ENCODE measurements around the gene ELOB.
A peak's percentile ranks its signal among the peaks of the same experiment; 100 is the strongest.

Gene ELOB

DNA sequence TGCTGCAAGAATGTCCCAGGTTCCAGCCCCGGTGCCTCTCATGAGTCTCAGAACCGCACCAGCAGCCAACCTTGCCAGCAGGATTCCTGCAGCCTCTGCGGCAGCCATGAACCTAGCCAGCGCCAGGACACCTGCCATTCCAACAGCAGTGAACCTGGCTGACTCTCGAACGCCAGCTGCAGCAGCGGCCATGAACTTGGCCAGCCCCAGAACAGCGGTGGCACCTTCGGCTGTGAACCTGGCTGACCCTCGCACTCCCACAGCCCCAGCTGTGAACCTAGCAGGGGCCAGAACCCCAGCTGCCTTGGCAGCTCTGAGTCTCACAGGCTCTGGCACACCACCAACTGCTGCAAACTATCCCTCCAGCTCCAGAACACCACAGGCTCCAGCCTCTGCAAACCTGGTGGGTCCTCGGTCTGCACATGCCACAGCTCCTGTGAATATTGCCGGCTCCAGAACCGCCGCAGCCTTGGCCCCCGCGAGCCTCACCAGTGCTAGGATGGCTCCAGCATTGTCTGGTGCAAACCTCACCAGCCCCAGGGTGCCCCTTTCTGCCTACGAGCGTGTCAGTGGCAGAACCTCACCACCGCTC is 9.8 kb downstream of the ELOB start:
- DNase-seq (ENCODE audit: low read depth): no peak

DNA sequence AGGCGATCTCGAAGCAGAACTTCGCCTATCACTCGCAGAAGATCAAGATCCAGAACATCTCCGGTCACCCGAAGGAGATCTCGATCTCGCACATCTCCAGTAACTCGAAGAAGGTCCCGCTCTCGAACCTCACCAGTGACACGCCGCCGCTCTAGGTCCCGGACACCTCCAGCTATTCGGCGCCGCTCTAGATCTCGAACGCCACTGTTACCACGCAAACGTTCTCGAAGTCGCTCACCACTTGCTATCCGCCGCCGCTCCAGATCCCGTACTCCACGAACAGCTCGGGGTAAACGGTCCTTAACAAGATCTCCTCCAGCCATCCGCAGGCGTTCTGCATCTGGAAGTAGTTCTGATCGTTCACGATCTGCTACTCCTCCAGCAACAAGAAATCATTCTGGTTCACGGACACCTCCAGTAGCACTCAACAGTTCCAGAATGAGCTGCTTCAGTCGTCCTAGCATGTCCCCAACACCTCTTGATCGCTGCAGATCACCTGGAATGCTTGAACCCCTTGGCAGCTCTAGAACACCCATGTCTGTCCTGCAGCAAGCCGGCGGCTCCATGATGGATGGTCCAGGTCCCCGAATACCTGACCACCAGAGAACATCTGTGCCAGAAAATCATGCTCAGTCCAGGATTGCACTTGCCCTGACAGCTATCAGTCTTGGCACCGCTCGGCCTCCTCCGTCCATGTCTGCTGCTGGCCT is 10.5 kb downstream of the ELOB start:
- DNase-seq (ENCODE audit: low read depth): no peak

DNA sequence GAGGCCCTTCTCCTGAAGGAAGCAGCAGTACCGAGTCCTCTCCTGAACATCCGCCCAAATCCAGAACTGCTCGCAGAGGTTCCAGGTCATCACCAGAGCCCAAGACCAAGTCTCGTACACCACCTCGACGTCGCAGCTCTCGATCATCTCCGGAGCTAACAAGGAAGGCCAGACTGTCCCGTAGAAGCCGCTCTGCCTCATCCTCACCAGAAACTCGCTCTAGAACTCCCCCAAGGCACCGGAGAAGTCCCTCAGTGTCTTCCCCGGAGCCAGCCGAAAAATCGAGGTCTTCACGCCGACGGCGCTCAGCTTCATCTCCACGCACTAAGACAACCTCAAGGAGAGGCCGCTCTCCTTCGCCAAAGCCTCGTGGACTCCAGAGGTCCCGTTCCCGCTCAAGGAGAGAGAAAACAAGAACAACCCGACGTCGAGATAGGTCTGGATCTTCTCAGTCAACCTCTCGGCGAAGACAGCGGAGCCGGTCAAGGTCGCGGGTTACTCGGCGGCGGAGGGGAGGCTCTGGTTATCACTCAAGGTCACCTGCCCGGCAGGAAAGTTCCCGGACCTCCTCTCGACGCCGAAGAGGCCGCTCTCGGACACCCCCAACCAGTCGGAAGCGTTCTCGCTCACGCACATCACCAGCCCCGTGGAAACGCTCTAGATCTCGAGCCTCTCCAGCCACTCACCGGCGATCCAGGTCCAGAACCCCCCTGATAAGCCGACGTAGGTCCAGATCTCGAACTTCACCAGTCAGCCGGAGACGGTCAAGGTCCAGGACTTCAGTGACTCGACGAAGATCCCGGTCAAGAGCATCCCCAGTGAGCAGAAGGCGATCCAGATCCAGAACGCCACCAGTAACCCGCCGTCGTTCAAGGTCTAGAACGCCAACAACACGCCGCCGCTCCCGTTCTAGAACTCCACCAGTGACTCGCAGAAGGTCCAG is 11.3 kb downstream of the ELOB start:
- no peak for DNase-seq (ENCODE audit: low read depth)

DNA sequence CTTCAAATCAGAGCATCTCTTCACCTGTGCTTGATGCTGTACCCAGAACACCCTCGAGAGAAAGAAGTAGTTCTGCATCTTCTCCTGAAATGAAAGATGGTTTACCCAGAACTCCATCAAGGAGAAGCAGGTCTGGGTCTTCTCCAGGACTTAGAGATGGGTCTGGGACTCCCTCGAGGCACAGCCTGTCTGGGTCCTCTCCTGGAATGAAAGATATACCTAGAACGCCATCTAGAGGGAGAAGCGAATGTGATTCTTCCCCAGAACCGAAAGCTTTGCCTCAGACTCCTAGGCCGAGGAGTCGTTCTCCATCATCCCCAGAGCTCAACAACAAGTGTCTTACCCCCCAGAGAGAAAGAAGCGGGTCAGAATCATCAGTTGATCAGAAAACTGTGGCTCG is 12.4 kb downstream of the ELOB start:
- no peak for DNase-seq (ENCODE audit: low read depth)

DNA sequence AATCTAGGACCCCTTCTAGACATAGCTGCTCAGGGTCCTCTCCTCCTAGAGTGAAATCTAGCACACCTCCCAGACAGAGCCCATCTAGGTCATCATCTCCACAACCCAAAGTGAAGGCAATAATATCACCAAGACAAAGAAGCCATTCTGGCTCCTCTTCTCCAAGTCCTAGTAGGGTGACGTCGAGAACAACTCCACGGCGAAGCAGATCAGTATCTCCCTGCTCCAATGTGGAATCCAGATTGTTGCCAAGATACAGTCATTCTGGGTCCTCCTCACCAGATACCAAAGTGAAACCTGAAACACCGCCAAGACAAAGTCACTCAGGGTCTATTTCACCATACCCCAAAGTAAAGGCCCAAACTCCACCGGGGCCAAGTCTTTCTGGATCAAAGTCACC is 13.9 kb downstream of the ELOB start:
- DNase-seq (ENCODE audit: low read depth): no peak

DNA sequence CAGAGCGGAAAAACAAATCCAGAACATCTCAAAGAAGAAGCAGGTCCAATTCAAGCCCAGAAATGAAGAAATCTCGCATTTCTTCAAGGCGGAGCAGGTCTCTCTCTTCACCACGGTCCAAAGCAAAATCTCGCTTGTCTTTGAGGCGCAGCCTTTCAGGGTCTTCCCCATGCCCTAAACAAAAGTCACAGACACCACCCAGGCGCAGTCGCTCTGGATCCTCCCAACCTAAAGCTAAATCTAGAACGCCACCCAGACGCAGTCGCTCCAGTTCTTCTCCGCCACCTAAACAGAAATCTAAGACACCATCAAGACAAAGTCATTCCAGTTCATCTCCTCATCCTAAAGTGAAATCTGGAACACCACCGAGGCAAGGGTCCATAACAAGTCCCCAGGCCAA is 14.4 kb downstream of the ELOB start:
- no peak for DNase-seq (ENCODE audit: low read depth)

DNA sequence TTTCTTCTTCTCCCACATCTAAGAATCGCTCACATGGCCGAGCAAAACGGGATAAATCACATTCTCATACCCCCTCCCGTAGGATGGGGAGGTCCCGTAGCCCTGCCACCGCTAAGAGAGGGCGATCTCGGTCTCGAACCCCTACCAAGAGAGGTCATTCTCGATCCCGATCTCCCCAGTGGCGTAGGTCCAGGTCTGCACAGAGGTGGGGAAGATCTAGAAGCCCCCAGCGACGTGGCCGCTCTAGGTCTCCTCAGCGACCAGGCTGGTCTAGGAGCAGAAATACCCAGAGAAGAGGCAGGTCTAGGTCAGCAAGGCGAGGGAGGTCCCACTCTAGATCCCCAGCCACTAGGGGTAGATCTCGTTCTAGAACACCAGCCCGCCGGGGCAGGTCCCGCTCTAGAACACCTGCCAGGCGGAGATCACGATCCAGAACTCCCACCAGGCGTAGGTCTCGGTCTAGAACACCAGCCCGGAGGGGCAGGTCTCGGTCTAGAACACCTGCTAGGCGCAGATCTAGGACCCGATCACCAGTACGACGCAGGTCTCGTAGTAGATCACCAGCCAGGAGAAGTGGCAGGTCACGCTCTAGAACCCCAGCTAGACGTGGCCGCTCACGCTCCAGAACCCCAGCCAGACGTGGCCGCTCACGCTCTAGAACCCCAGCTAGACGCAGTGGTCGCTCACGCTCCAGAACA is 15.0 kb downstream of the ELOB start:
- DNase-seq (ENCODE audit: low read depth): no peak

DNA sequence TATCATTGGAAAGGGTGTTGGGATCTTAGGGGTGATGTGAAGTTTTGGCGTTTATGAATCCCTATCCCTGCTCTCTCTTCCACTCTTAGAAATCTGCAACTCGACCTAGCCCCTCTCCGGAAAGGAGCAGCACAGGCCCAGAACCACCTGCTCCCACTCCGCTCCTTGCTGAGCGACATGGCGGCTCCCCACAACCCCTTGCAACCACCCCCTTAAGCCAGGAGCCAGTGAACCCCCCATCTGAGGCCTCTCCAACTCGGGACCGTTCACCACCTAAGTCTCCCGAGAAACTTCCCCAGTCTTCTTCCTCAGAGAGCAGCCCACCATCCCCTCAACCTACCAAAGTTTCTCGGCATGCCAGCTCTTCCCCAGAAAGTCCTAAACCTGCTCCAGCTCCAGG is 15.6 kb downstream of the ELOB start:
- no peak for DNase-seq (ENCODE audit: low read depth)

DNA sequence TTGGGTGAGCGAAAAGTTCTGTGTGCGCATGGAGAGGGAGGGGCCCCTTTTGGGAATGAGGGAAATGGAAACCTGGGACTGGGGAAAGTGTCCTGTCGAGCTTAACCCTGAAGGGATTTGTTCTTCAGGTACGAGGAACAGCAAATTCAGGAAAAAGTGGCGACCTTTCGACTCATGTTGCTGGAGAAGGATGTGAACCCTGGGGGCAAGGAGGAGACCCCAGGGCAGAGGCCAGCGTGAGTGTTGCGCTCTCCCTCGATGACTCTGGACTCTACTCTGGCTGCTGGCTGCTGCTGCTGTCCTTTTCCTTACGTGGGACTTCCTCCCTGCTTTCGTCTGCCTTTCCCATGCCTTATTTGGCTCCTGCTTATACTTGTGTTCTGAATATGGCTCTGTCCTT is 19.7 kb downstream of the ELOB start:
- DNase-seq (ENCODE audit: low read depth): no peak

DNA sequence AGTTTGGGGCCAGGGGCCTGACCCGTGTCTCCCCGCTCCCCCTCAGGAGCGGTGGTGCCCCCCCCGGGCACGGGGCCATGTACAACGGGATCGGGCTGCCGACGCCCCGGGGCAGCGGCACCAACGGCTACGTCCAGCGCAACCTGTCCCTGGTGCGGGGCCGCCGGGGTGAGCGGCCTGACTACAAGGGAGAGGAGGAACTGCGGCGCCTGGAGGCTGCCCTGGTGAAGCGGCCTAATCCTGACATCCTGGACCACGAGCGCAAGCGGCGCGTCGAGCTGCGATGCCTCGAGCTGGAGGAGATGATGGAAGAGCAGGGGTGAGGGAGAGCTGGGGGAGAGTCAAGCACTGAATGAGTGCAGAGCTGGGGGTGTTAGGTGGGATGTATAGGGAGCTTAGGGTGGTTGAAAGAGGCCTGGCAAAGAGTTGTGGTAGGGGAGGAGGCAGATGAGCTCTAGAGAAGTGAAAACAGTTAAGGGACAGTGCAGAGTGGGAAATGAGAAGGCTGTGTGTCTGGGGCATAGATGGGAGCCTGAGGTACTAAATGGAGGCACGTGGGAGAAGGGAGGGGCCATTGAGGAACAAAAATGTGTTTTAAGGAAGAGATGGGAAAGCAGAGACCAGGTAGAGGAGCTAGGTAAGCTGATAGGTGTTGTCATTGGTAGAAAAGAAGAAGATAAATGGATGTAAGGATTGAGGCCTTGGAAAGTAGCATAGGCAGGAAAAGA is 20.6 kb downstream of the ELOB start:
- no peak for DNase-seq (ENCODE audit: low read depth)

DNA sequence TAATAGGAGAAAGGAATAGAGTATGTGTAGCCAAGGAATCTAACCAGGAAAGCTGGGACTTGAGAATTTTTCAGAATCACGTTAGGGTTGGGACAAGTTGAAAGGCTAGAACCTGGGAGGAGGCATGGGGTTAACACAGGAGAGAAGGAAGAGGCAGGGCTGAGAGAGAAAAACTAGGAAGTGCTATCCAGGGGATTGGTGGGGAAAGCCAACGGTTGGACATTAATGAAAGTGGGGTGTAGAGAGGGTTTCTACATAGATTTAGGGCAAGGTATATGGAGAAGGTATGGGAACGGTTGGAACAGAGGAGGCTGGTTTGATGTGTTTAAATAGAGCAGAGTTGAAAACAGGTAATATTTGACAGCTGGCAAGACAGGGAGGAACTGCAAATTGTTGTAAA is 21.9 kb downstream of the ELOB start:
- DNase-seq (ENCODE audit: low read depth): no peak

DNA sequence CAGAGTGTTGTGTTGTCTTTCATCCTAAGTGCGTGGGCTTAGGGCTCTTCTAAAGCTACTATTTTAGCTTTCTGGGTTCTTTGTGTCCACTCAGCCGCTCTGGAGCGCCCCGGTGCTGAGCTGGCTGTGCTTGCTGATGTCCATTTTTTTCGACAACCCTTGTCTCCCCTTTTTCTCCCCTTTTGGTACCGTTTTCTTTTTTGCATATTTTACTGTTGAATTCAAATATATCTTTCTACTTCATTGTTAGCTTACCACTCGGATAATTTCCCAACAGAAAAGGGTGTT is 23.4 kb downstream of the ELOB start:
- DNase-seq (ENCODE audit: low read depth): no peak

DNA sequence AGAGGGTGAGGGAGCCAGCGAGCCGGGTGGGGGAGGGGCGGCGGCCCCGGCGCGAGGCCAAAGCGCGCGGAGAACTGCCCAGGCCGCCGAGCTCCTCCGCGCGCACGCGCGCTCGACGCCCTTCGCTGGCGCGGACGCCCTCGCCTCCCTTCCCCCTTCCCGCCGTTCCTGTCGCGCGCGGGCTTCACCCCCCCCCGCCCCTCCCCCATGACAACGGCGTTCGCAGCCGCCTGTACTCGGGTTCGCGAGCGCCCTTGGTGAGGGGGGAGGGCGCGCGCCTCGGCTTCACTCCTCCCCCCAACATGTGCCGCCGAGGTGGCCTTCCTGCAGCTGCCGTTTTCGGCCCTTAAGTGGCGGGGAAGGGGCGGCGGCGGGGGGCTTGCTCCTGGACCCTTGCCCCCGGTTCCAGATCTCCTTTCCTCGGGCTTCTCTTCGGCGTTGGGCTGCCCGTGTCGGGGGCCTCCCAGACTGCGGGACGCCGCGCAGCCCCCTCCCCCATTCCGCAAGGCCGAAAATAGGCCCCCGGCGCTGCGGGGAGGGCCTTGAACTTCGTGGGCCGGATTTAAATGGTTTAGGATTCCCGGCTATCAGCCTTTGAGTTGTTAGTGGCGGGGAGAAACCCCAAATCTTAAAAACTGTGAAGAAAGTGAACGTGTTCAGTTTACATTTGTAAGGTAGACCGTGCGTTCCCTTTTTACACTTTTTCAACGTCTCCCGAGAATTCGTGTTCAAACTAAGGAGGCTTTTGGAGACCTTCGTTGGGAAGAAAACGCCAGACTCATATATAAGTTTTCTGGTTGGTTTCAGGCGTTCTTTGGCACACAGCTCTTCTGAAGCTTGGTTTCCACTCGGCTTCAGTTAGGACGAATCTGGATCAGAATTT is 24.0 kb downstream of the ELOB start:
- DNase-seq (ENCODE audit: low read depth): peak; percentile 58

DNA sequence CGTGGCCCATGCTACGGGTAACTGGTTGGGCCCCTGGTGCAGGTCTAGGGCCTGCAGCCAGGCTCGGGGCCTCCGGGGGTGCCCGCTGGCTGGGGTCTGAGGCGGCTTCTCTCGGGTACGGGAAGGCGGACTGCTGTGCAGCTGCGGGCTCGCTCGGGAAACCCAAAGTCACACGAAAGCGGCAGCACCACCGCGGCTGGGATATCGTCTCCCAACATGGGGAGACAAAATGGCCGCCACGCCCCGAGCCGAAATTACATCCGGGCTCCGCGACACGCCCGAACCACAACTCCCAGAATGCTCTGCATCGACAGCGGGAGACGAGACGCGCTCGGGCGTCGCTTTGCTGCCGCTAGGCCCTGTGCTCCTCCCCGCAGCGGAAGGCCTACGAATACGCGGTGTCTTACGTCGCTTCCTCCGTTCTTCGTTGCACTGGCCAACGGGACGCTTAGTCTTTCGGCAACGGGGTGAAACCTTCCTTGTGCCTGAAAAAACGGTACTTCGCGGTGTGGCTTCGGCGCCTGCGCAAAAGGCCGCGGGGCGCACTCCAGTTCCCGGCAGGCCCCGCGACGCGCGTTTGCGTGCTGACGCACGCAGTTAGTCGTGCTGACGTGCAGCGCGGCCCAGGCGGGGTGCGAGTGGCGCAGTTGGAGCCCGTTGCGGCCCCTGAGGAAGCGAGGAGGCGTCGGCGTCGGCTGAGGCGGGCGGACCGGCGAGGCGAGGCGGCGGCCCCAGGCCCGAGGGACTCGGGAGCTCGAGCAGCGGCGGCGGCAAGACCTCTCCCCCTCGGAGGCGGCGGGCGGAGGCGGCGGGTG is 24.8 kb downstream of the ELOB start, which contains the start of gene SRRM2:
Gene SRRM2, plus strand, starts transcription at position 604 of the 815 bp plus-strand sequence. CDS start 3,727 bp downstream, outside the sequence.
- DNase-seq (ENCODE audit: low read depth): peak; percentile 90

DNA sequence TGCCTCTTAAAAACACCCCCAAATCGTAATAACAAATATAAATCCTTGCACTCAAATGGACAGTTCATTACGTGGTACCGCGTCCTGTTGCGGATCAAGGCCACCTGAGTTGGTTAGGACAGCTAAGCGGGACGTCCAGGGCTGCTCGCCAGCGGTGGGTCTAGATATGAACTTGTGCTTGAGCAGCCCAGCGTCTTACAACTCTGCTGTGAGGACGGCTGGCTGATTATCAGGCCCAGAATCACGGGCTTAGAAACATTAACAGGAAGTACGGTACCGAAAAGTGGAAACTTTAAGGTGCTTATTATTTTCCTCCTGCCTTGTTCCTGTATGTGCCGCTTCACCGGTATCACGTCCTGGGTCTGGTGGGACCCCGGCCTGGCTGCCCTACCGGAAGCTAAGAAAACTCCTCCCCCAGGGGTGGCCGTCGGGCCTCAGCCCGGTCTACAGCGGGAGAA is 25.5 kb downstream of the ELOB start:
- no peak for DNase-seq (ENCODE audit: low read depth)

DNA sequence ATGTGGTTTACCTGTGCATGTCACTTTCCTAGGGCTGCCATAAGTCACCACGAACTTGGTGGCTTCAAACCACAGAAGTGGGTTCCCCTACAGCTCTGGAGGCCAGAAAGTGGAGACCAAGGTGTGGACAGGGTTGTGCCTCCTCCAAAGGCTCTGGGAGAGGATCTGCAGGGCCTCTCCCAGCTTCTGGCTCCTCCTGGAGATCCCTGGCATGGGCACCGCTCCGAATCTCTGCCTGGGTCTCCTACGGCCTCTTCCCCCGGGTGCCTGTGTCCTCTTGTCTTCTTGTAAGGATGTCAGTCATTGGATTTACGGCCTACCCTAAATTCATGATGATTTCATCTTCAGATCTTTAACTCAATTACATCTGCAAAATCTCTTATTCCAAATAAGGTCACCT is 27.1 kb downstream of the ELOB start:
- no peak for DNase-seq (ENCODE audit: low read depth)

DNA sequence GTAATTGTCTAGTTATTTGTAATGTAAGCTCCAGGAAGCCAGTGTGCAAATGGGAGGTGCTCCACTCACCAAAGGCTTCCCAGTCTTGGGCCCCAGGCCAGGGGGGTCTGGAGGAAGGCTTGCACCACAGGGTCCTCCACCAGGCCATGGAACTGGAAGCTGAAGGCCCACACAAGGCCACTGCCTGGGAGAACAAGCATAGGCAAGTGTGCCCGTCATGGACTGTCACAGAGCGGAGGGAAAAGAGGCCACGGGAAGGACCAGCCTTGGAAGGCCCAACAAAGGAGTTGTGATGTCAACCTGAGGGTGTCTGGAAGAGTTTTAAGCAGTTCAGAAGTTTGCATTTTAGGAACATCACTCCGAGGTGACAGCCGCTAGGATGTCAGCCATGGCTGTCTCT is 27.6 kb downstream of the ELOB start:
- DNase-seq (ENCODE audit: low read depth): no peak

DNA sequence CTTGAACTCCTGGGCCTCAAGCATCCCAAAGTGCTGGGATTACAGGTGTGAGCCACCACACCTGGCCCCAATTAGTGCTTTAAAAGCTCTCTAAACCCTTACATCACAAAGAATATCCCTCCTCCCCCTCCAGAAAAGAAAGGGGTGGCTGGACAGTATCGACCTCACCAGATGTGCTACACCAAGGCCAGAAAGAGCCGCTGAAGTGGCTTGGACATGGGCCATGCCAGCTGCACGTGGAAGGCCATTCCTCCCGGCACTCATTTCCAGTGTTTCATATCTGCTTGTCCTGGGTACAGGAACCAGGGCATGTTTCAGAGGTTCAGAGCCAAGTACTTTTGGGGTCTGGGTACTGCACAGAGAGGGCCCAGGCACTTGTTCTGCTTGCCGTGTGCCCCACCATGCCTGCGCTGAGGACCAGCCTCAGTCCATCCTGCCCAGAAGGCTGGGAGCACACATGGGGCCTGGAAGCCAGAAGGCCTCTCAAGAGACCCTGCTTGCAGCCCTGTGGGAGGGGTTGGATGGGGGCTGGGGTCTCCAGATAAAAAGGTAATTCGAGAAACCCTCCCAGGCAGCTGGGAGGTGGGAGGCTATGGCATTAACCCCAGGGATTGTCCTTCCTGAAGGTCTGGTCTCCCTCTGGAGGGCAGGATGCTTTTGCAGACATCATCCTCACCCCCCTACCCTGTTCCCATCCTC is 28.2 kb downstream of the ELOB start:
- no peak for DNase-seq (ENCODE audit: low read depth)

DNA sequence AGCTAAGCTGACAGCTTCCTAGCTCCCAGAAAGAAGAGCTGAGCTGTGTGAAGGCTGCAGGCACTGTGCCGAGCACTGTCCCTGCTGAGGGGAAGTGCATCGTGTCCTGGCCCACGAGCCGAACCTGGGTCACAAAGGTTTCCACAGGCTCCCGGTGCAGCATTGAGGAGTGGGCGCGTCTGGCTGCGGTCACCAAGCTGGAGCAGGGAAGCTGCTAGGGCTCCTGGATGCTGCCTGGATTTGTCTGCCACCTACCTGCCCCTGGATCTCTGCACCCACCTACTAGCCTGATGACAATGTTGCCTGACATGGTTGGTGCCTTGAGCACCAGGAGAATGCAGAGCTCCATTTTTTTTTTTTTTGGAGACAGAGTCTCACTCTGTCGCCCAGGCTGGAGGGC is 31.1 kb downstream of the ELOB start:
- no peak for DNase-seq (ENCODE audit: low read depth)
